ENCODE data around the gene ADAM22. TPM values are rescaled to one million over a fixed set of nuclear protein-coding genes. Genes with fewer than 3 reads are reported as not detected.

ADAM22 gene
- total and polyA plus RNA-seq, 2 of the 4 experiments (the other 2 are of a cell fraction) = 0.03 to 0.18 TPM

DNA sequence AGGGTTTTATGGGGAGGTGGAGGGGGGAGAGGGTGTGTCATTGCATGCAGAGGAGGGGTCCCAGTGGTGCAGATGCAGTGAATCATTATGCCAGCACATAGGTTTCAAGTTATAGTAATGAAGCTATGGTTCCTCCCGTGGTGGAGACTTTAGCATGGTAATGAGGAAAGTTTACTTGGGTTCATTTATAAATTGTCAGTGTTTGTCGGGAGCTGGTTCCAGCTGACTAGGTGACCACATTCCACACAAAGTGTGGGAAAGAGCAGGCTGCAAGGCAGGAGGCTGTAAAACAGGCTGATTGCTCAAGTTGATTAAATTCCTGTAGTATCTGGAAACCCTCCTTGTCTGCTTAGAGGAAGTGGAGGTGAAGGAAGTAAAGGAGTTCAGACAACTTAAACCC is 206.9 kb downstream of the ADAM22 start:
- DNase-seq = no peak
- dilution Hi-C loops (cut with HindIII; ENCODE audit: low sequenced_read_pairs, unreplicated experiment) = no loop called here

More for the DNA sequence above, 206.9 kb downstream of the ADAM22 start:
- H2BK15ac ChIP-seq (ENCODE audit: low read depth, low read length) = no peak overlapping the region
- no peak overlapping the region for H4K91ac ChIP-seq (ENCODE audit: insufficient read depth, low read depth, low read length)
- no peak overlapping the region for H4K5ac ChIP-seq (ENCODE audit: low read depth, low read length)
- H3K4ac ChIP-seq (ENCODE audit: low read depth, low read length) = no peak overlapping the region
- H3K27me3 ChIP-seq (ENCODE audit: control insufficient read depth, insufficient read depth, low read length) = no peaks in the 10 kb centered on the region
- H4K8ac ChIP-seq (ENCODE audit: low read depth in 2 of 2, low read length in 2 of 2) = no peak overlapping the region
- WGBS, 2 experiments (ENCODE audit: extremely low coverage in 2 of 2, insufficient read length in 1 of 2) = 0% methylated on average over 1 of the region's 2 CpGs; no CpG with 5 or more reads in 1 of the 2 experiments
- TF ChIP-seq CTCF (conservative IDR thresholded peaks at IDR 0.05; ENCODE audit: low read depth, low read length) (no peak), CHD1 (IDR thresholded peaks at IDR 0.05; ENCODE audit: low read depth, low read length) (no peak), SMC3 (IDR thresholded peaks at IDR 0.05; ENCODE audit: low read depth, low read length) (no peak), MAFK (IDR thresholded peaks at IDR 0.05; ENCODE audit: low read depth, low read length) (no peak), POLR2A (IDR thresholded peaks at IDR 0.05; ENCODE audit: low read depth, low read length) (no peak), USF2 (IDR thresholded peaks at IDR 0.05; ENCODE audit: low read depth, low read length) (no peak), RAD21 (IDR thresholded peaks at IDR 0.05; ENCODE audit: low read length) (no peak), RCOR1 (IDR thresholded peaks at IDR 0.05; ENCODE audit: insufficient replicate concordance, low read length) (no peak), BHLHE40 (IDR thresholded peaks at IDR 0.05; ENCODE audit: low read depth, low read length) (no peak), CEBPB (IDR thresholded peaks at IDR 0.05; ENCODE audit: low read depth, low read length) (no peak), MAZ (IDR thresholded peaks at IDR 0.05; ENCODE audit: borderline replicate concordance, low read depth, low read length) (no peak), NFE2L2 (IDR thresholded peaks at IDR 0.05; ENCODE audit: low read depth, low read length) (no peak), RFX5 (IDR thresholded peaks at IDR 0.05; ENCODE audit: low read depth, low read length) (no peak), FOS (IDR thresholded peaks at IDR 0.05; ENCODE audit: low read depth, low read length) (no peak), MXI1 (IDR thresholded peaks at IDR 0.05; ENCODE audit: borderline replicate concordance, low read depth, low read length) (no peak)
- TF ChIP-seq, protein P1, sequence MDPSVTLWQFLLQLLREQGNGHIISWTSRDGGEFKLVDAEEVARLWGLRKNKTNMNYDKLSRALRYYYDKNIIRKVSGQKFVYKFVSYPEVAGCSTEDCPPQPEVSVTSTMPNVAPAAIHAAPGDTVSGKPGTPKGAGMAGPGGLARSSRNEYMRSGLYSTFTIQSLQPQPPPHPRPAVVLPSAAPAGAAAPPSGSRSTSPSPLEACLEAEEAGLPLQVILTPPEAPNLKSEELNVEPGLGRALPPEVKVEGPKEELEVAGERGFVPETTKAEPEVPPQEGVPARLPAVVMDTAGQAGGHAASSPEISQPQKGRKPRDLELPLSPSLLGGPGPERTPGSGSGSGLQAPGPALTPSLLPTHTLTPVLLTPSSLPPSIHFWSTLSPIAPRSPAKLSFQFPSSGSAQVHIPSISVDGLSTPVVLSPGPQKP (IDR thresholded peaks at IDR 0.05; ENCODE audit: borderline replicate concordance, low read depth, low read length) = no peak
- no peaks in the 10 kb centered on the region for H4K20me1 ChIP-seq (ENCODE audit: insufficient read depth, low read length)
- H2BK5ac ChIP-seq (ENCODE audit: low read depth, low read length, poor library complexity, severe bottlenecking) = no peak overlapping the region
- H3K9me1 ChIP-seq (ENCODE audit: insufficient read depth, low read length) = no peaks in the 10 kb centered on the region
- H2AK5ac ChIP-seq (ENCODE audit: low read depth, low read length) = no peak overlapping the region
- no peak overlapping the region for H3K23ac ChIP-seq (ENCODE audit: low read depth, low read length)
- no peak overlapping the region for H3K4me3 ChIP-seq (ENCODE audit: insufficient read depth, low read depth, low read length)
- ATAC-seq (ENCODE audit: low read depth) = no peak
- H2BK120ac ChIP-seq (ENCODE audit: low read depth, low read length) = no peak overlapping the region
- no peak overlapping the region for H3K4me2 ChIP-seq (ENCODE audit: low read depth, low read length)
- no peaks in the 10 kb centered on the region for H3K4me1 ChIP-seq (ENCODE audit: control insufficient read depth, insufficient read depth, low read length)
- H2AFZ ChIP-seq (replicated peaks; ENCODE audit: low read length, poor library complexity) = no peak overlapping the region
- BruUV-seq (replicated peaks) = no TSS peak
- H3K9ac ChIP-seq (ENCODE audit: low read depth, low read length) = no peak overlapping the region
- H2AK9ac ChIP-seq (replicated peaks; ENCODE audit: low read depth, low read length, poor library complexity) = no peak overlapping the region
- H2BK20ac ChIP-seq (ENCODE audit: low read depth, low read length) = no peak overlapping the region
- H3K79me1 ChIP-seq (ENCODE audit: low read depth in 1 of 2, low read length in 2 of 2) = no peaks in the 10 kb centered on the region
- H3K18ac ChIP-seq (ENCODE audit: low read depth, low read length) = no peak overlapping the region
- in situ Hi-C loops (cut with MboI; ENCODE audit: low sequenced_read_pairs) (no loop called here), intact Hi-C loops (cut with micrococcal nuclease) (no loop called here)
- ChIA-PET POLR2A (ENCODE audit: unreplicated experiment) (no interaction called here), CTCF (no interaction called here)
- H3K56ac ChIP-seq (ENCODE audit: extremely low read depth, insufficient read depth, low read length) = no peak overlapping the region
- H3K9me3 ChIP-seq (ENCODE audit: control insufficient read depth, insufficient read depth, low read length) = no peaks in the 10 kb centered on the region
- H3K14ac ChIP-seq (replicated peaks; ENCODE audit: low read depth, low read length) = no peak overlapping the region
- no peaks in the 10 kb centered on the region for H3K36me3 ChIP-seq (ENCODE audit: control insufficient read depth, insufficient read depth, low read length)
- H3K27ac ChIP-seq (ENCODE audit: insufficient read depth, low read length) = no peak overlapping the region

All from IMR-90 (cell line).